Activated T-cell treated with anti-CD3 and anti-CD28 coated beads, Interleukin-2, amount 50 U/mL, for 72 hours (primary cell): ENCODE results near the gene P4HB. TPM values are rescaled to one million over a fixed set of nuclear protein-coding genes. Genes with fewer than 3 reads are reported as not detected.

Experiments used
- ATAC-seq, 2 donors: fragments of 150-1000 bp; cut with Tn5 transposase; replicated peaks in 1 of 2; 2 replicates each; pipeline ENCODE4 v1.10.0; 2021; ENCODE audit warnings: moderate library complexity in 2 of 2, mild to moderate bottlenecking in 1 of 2
- DNase-seq, 2 donors: peaks; one replicate each; pipeline ENCODE4 v3.0.0; 2021 to 2022; ENCODE audit warnings: mixed read lengths in 1 of 2
- H3K27ac Mint-ChIP-seq: one replicate; pipeline ENCODE4 v1.8.0; 2022; ENCODE audit warnings: mild to moderate bottlenecking, moderate library complexity, mixed read lengths
- H3K27me3 Mint-ChIP-seq: one replicate; pipeline ENCODE4 v1.8.0; 2022; ENCODE audit warnings: low read depth, mixed read lengths
- H3K36me3 Mint-ChIP-seq, 2 donors: one replicate each; pipeline ENCODE4 v1.8.0; 2022; ENCODE audit warnings: mixed read lengths in 2 of 2, mild to moderate bottlenecking in 1 of 2; ENCODE audit not compliant: insufficient read depth in 2 of 2
- H3K4me1 Mint-ChIP-seq: one replicate; pipeline ENCODE4 v1.8.0; 2022; ENCODE audit warnings: low read depth, mixed read lengths
- H3K4me3 Mint-ChIP-seq, 2 donors: one replicate each; pipeline ENCODE4 v1.8.0; 2022; ENCODE audit warnings: mild to moderate bottlenecking in 2 of 2, mixed read lengths in 2 of 2, moderate library complexity in 2 of 2
- H3K9me3 Mint-ChIP-seq, 2 donors: one replicate each; pipeline ENCODE4 v1.8.0; 2022; ENCODE audit warnings: mixed read lengths in 2 of 2
- total RNA-seq, 2 donors: library from RNA; stranded (reverse); gene quantifications; one replicate each; pipeline ENCODE4 v1.2.3, GENCODE V29; 2022

P4HB gene
- total RNA-seq, 2 donors from 2014 or later, result 430 to 436 TPM

DNA sequence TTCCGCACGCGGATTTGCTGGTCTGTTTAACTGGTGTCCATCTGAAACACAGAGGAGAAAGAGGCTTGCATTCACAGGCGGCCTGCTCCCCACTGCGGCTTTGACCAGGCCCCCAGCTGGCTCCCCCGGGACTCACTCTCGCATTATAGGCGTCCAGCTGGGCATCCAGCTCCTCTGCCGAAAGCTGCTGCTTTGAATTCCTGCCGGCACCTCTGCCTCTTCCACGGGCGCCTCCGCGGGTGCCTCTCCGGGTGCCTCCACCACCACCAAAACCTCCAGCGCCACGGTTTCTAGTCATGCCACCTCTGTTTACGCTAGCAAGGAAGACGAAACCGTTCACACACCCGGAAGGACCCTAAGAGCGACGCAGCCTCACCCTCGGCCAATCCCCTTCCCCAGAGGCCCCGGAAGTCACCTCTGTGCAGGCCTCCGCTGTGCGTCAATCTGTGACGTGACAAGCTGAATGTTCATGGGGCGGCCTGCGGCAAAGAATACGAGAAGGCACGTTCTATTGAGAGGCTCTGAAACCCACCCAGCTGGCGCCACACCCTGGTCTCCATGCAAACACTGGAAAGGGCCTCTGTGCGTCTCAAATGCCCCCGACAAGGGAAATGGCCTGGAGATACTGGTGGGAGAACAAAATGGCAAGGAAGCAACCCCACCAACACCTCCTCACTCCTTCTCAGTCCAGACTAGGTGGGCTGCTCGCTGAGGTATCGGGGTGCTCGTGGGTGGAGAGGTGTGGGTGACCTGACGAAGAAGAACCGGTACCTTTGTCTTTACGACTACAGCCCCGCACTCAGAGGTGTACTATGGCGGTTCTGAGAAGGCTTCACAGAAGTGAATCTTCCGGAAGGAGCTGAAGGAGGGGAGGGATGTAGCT, 28.0 kb upstream of the P4HB start:
- no peak for ATAC-seq
- H3K27me3 Mint-ChIP-seq, result no peaks in the 10 kb centered on the region
- H3K9me3 Mint-ChIP-seq, result no peaks in the 10 kb centered on the region
- H3K27ac Mint-ChIP-seq, result peak overlapping the region; percentile 63
- peaks cover 16 to 40% of the 10 kb centered on the region in 2 donors for H3K36me3 Mint-ChIP-seq
- DNase-seq, result no peak
- peaks cover 31% of the 10 kb centered on the region for H3K4me1 Mint-ChIP-seq
- H3K4me3 Mint-ChIP-seq, result peak overlapping the region; percentile 64 to 86

GRCh38 chr17:81885869-81886548, 25.7 kb upstream of the P4HB start:
- no peaks in the 10 kb centered on the region for H3K27me3 Mint-ChIP-seq
- H3K9me3 Mint-ChIP-seq, result no peaks in the 10 kb centered on the region
- ATAC-seq (peak in 1 of 2 donors; percentile 12), DNase-seq (no peak)
- peaks cover 15 to 48% of the 10 kb centered on the region in 2 donors for H3K36me3 Mint-ChIP-seq
- no peak overlapping the region for H3K27ac Mint-ChIP-seq
- H3K4me3 Mint-ChIP-seq, result no peak overlapping the region
- H3K4me1 Mint-ChIP-seq, result peaks cover 31% of the 10 kb centered on the region

- no peak overlapping the region for H3K4me3 Mint-ChIP-seq
- peaks cover 31% of the 10 kb centered on the region for H3K4me1 Mint-ChIP-seq
- H3K36me3 Mint-ChIP-seq, result peaks cover 15 to 52% of the 10 kb centered on the region in 2 donors
- no peaks in the 10 kb centered on the region for H3K9me3 Mint-ChIP-seq
- DNase-seq, result no peak
- no peaks in the 10 kb centered on the region for H3K27me3 Mint-ChIP-seq
- H3K27ac Mint-ChIP-seq, result no peak overlapping the region
- no peak for ATAC-seq
Observed at GRCh38 chr17:81885454-81885853, 25.1 kb upstream of the P4HB start.

DNA sequence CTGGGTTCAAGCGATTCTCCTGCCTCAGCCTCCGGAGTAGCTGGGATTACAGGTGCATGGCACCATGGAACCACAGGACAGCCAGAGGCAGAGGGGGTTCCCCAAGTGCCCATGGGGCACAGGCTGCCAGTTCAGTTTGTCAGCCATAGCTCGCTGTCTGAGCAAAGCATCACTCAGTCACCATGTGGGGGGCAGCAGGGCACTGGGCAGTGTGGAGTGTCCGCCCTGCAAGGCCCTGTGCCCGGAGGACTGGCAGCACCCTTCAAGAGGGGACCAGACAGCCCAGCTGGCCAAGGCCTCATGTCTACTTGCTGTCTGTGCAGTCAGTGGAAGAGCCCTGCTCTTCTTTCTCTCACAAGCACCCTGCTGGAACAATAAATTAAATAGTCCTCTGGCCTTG, 24.6 kb upstream of the P4HB start:
- Mint-ChIP-seq H3K27ac (no peak overlapping the region), H3K4me1 (peaks cover 31% of the 10 kb centered on the region), H3K36me3 (peaks cover 15 to 49% of the 10 kb centered on the region in 2 donors), H3K27me3 (no peaks in the 10 kb centered on the region), H3K9me3 (no peaks in the 10 kb centered on the region), H3K4me3 (no peak overlapping the region)
- no peak for DNase-seq
- peak; percentile 14 to 27 for ATAC-seq

GRCh38 chr17:81884520-81884919, 24.2 kb upstream of the P4HB start:
- H3K27ac Mint-ChIP-seq, result no peak overlapping the region
- no peaks in the 10 kb centered on the region for H3K27me3 Mint-ChIP-seq
- no peak for DNase-seq
- H3K4me3 Mint-ChIP-seq, result no peak overlapping the region
- peak in 1 of 2 donors; percentile 16 for ATAC-seq
- H3K36me3 Mint-ChIP-seq, result peaks cover 15 to 53% of the 10 kb centered on the region in 2 donors
- H3K9me3 Mint-ChIP-seq, result no peaks in the 10 kb centered on the region
- peaks cover 31% of the 10 kb centered on the region for H3K4me1 Mint-ChIP-seq

DNA sequence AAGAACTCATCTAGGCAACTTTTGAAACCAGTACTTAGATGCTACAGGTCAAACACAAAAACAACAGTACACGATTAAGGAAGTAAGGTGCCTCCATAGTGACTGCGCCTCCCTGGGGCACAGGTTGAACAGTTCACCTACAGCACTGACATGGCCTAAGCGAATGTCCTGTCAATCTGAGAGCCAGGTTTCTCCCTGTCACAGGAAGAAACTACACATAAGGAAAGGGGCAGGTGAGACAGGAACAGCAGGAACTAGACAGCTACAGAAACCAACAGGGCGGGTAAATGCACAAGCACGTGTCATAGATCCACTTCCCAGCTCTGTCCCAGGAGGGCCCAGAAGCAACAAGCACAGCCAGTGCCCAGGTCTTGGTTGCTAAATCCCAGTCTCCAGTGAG, 18.8 kb upstream of the P4HB start:
- no peak for DNase-seq
- Mint-ChIP-seq H3K27ac (no peak overlapping the region), H3K27me3 (no peaks in the 10 kb centered on the region), H3K36me3 (peaks cover 5 to 32% of the 10 kb centered on the region in 2 donors), H3K9me3 (no peaks in the 10 kb centered on the region), H3K4me1 (peaks cover 8% of the 10 kb centered on the region), H3K4me3 (no peak overlapping the region)
- no peak for ATAC-seq

DNA sequence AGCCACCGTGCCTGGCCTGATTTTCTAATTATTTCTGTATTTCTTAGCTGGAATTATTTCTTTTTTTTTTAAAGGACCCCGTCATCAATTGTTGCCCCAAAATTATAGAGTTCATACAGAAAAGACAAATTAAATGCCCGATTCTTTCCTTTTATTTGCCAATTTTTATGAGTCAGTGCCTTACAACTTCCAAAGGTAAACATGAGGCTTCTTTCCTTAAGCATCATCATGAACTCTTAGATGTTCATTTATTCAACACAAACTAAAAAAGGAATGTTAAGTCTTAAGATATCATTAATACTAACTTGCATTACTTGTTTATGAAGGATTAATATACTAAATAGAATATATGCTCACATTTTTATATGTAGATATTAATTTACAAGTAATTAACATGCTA, 18.0 kb upstream of the P4HB start:
- Mint-ChIP-seq H3K4me1 (peaks cover 17% of the 10 kb centered on the region), H3K4me3 (no peak overlapping the region), H3K36me3 (peaks cover 5 to 28% of the 10 kb centered on the region in 2 donors), H3K27me3 (no peaks in the 10 kb centered on the region), H3K9me3 (no peaks in the 10 kb centered on the region), H3K27ac (no peak overlapping the region)
- DNase-seq (no peak), ATAC-seq (no peak)

- Mint-ChIP-seq H3K27ac (no peak overlapping the region), H3K4me3 (no peak overlapping the region), H3K4me1 (peaks cover 24% of the 10 kb centered on the region), H3K36me3 (peaks cover 5 to 27% of the 10 kb centered on the region in 2 donors), H3K27me3 (no peaks in the 10 kb centered on the region), H3K9me3 (no peaks in the 10 kb centered on the region)
- ATAC-seq (no peak), DNase-seq (no peak)
Observed at GRCh38 chr17:81877569-81877968, 17.2 kb upstream of the P4HB start.

GRCh38 chr17:81871387-81872230, 11.3 kb upstream of the P4HB start:
- ATAC-seq, result peak in 1 of 2 donors; percentile 3
- Mint-ChIP-seq H3K4me1 (peaks cover 54% of the 10 kb centered on the region), H3K9me3 (no peaks in the 10 kb centered on the region), H3K4me3 (peak overlapping the region; percentile 89 to 90), H3K36me3 (peaks cover 5 to 7% of the 10 kb centered on the region in 2 donors), H3K27me3 (no peaks in the 10 kb centered on the region), H3K27ac (peak overlapping the region; percentile 98)
- DNase-seq, result peak; percentile 97 to 99

GRCh38 chr17:81870981-81871386, 10.6 kb upstream of the P4HB start, which contains the start of gene ARHGDIA:
ARHGDIA (minus strand) TSS chr17:81871337; CDS start chr17:81869930, 1,407 bp downstream.
- ATAC-seq (peak; percentile 74 to 78), DNase-seq (peak in 1 of 2 donors; percentile 22)
- Mint-ChIP-seq H3K36me3 (peaks cover 5 to 7% of the 10 kb centered on the region in 2 donors), H3K4me3 (peak within 1 kb of the TSS; percentile 94), H3K27ac (peak within 1 kb of the TSS; percentile 98), H3K27me3 (no peaks in the 10 kb centered on the region), H3K4me1 (peaks cover 54% of the 10 kb centered on the region), H3K9me3 (no peaks in the 10 kb centered on the region)

DNA sequence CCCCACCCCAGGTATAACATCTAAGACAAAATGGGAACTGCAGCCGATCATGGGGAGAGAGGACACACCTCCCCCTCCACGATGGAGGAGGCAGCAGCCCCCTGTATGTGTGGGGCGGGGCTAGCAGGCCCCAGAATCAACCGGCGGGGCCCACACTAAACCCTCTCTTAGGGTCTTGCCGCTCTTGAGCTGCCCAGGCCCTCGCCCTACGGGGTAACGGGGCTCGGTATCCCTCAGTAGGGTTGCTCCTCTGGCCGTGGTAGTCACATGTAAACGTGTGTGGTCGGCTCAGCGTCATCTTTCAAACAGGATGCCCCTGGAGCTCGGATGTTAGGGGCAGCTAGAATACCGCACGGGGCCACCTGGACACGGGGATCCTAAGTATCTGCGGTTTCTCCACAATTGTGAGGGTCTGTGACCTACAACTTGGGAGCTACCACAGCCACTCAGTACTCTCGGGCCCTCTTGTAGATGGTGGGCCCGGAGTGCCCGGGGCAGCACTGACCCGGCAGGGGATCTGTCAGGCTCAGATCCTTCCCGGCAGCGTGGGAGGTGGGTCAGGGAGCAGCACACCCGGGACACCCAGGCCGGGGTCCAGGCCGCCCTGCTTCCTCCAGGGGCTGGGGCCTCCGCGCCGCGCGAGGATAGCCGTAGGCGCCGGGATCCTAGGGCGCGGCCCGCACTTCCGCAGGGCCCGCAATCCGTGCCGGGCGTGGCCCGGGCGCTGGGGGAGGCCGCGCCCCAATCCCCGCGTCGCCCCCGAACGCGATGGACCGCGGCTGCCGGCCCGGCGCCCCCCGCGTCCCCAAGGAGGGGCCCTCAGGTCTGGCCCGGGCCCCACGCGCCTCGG, 10.0 kb upstream of the P4HB start:
- no peaks in the 10 kb centered on the region for H3K27me3 Mint-ChIP-seq
- ATAC-seq, result peak; percentile 37 to 52
- H3K4me3 Mint-ChIP-seq, result peak overlapping the region; percentile 94
- no peaks in the 10 kb centered on the region for H3K9me3 Mint-ChIP-seq
- peak; percentile 55 to 62 for DNase-seq
- H3K4me1 Mint-ChIP-seq, result peaks cover 59% of the 10 kb centered on the region
- H3K36me3 Mint-ChIP-seq, result peaks cover 5 to 7% of the 10 kb centered on the region in 2 donors
- H3K27ac Mint-ChIP-seq, result peak overlapping the region; percentile 85
